Measurements from ENCODE around the gene DECR2. TPM values are rescaled to one million over a fixed set of nuclear protein-coding genes. Genes with fewer than 3 reads are reported as not detected.

The DECR2 gene
- total and polyA plus RNA-seq, 2 of the 13 experiments (the other 11 are each of a cell fraction or from before 2014, with no cell fraction given), result 36.3 to 44.6 TPM

- TF ChIP-seq RBAK (CRISPR knock-in tag; IDR thresholded peaks at IDR 0.05) (no peak), ZBTB7B (CRISPR knock-in tag; IDR thresholded peaks at IDR 0.05) (no peak), ATF6 (CRISPR knock-in tag; conservative IDR thresholded peaks at IDR 0.05) (no peak), ZNF772 (CRISPR knock-in tag; IDR thresholded peaks at IDR 0.05) (peak; percentile 47; the same call in 1 of the 2 replicates), STAG1 (CRISPR knock-in tag; IDR thresholded peaks at IDR 0.05) (no peak), FOXO1 (CRISPR knock-in tag; IDR thresholded peaks at IDR 0.05) (no peak), ZNF292 (CRISPR knock-in tag; IDR thresholded peaks at IDR 0.05; ENCODE audit: borderline replicate concordance, low read depth) (no peak), BRCA1 (CRISPR knock-in tag; IDR thresholded peaks at IDR 0.05) (no peak), ZNF619 (CRISPR knock-in tag; IDR thresholded peaks at IDR 0.05) (no peak), ZNF891 (CRISPR knock-in tag; IDR thresholded peaks at IDR 0.05) (no peak), ARHGAP35 (CRISPR knock-in tag; IDR thresholded peaks at IDR 0.05; ENCODE audit: borderline replicate concordance) (no peak; the same call in 1 of the 2 replicates), THAP11 (CRISPR knock-in tag; IDR thresholded peaks at IDR 0.05) (peak; percentile 24; the same call in 1 of the 2 replicates), ZNF414 (CRISPR knock-in tag; IDR thresholded peaks at IDR 0.05) (no peak), SNRNP70 (IDR thresholded peaks at IDR 0.05; ENCODE audit: low read depth, low read length) (no peak), ZNF274 (CRISPR knock-in tag; IDR thresholded peaks at IDR 0.05) (no peak), FOXK2 (IDR thresholded peaks at IDR 0.05) (no peak), CCDC6 (CRISPR knock-in tag; IDR thresholded peaks at IDR 0.05) (no peak), ZHX1 (CRISPR knock-in tag; IDR thresholded peaks at IDR 0.05; ENCODE audit: low read depth) (0 out of 2 replicates have a peak, but pooled peaks have one; percentile 33), ZMAT3 (CRISPR knock-in tag; conservative IDR thresholded peaks at IDR 0.05) (peak; percentile 47; the same call in 1 of the 2 replicates), SMAD3 (CRISPR knock-in tag; IDR thresholded peaks at IDR 0.05) (no peak), PHF8 (CRISPR knock-in tag; IDR thresholded peaks at IDR 0.05) (peak; percentile 54; the same call in 1 of the 2 replicates), ZNF33B (CRISPR knock-in tag; IDR thresholded peaks at IDR 0.05) (no peak), ZNF232 (CRISPR knock-in tag; IDR thresholded peaks at IDR 0.05; ENCODE audit: borderline replicate concordance) (no peak), TGIF2 (CRISPR knock-in tag; IDR thresholded peaks at IDR 0.05) (no peak), NFKB2 (CRISPR knock-in tag; IDR thresholded peaks at IDR 0.05; ENCODE audit: borderline replicate concordance) (no peak; the same call in 1 of the 2 replicates), SALL1 (CRISPR knock-in tag; IDR thresholded peaks at IDR 0.05) (no peak)
These were observed 20.5 kb upstream of the DECR2 start (continued) for GRCh38 chr16:381012-381788.

All from HepG2 (cell line).